Mesothelial cell of epicardium (in vitro differentiated cells): ENCODE measurements around the gene DENND4A. TPM values are rescaled to one million over a fixed set of nuclear protein-coding genes. Genes with fewer than 3 reads are reported as not detected.
"Not testable (repeated sequence)": the region's sequence is repeated elsewhere in the genome, so short reads cannot be mapped to it uniquely, and the experiment has no call there.

Source experiments
- DNase-seq, 2 experiments: peaks; one replicate each; pipeline ENCODE4 v3.0.0; 2021; ENCODE audit warnings: low spot score in 2 of 2; ENCODE audit not compliant: unreplicated experiment in 2 of 2
- H3K27ac Mint-ChIP-seq: 2 replicates; pipeline ENCODE4 v1.8.0; 2021; ENCODE audit warnings: mixed read lengths
- H3K27me3 Mint-ChIP-seq: 2 replicates; pipeline ENCODE4 v1.8.0; 2021; ENCODE audit warnings: low read depth, mixed read lengths
- H3K36me3 Mint-ChIP-seq: 2 replicates; pipeline ENCODE4 v1.8.0; 2021; ENCODE audit warnings: mixed read lengths
- H3K4me1 Mint-ChIP-seq: 2 replicates; pipeline ENCODE4 v1.8.0; 2021; ENCODE audit warnings: mixed read lengths
- H3K4me3 Mint-ChIP-seq: 2 replicates; pipeline ENCODE4 v1.8.0; 2021; ENCODE audit warnings: mild to moderate bottlenecking, moderate library complexity, mixed read lengths
- H3K9me3 Mint-ChIP-seq: 2 replicates; pipeline ENCODE4 v1.8.0; 2021; ENCODE audit warnings: mixed read lengths
- total RNA-seq: library from RNA; stranded (reverse); gene quantifications from 3 replicates; pipeline ENCODE4 v1.2.1, GENCODE V29; 2021
- TF ChIP-seq, protein P1 (sequence below): fragments of 200-600 bp; sonication (generic); IDR thresholded peaks from one replicate; pipeline ENCODE4 v1.5.0; 2021; ENCODE audit warnings: antibody characterized with exemption; ENCODE audit not compliant: unreplicated experiment

Gene DENND4A
- total RNA-seq, 1 donor from 2014 or later, result 23.3 TPM

DNA sequence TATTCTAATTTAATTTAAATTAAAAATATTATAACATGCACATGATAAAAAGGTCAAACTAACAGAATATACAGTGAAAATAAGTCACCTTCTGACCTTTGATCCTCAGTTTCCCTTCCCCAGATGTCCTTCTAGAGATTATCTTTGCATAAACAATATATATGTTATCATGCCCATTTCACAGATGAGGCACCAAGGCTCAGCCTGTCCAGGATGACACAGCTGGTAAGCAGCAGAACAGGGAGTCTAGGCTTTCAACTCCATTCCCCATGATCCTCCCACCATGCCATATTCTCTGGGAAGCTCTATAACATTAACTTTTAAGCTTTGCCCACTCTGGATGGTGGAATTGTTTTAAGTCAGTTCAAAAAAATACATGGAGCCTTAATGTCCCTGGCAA is 169.0 kb downstream of the DENND4A start:
- Mint-ChIP-seq H3K9me3 (no peaks in the 10 kb centered on the region), H3K27ac (no peak overlapping the region), H3K4me3 (no peak overlapping the region), H3K27me3 (no peaks in the 10 kb centered on the region), H3K36me3 (peaks cover 15% of the 10 kb centered on the region), H3K4me1 (no peaks in the 10 kb centered on the region)
- DNase-seq, result no peak
- TF ChIP-seq, protein P1, sequence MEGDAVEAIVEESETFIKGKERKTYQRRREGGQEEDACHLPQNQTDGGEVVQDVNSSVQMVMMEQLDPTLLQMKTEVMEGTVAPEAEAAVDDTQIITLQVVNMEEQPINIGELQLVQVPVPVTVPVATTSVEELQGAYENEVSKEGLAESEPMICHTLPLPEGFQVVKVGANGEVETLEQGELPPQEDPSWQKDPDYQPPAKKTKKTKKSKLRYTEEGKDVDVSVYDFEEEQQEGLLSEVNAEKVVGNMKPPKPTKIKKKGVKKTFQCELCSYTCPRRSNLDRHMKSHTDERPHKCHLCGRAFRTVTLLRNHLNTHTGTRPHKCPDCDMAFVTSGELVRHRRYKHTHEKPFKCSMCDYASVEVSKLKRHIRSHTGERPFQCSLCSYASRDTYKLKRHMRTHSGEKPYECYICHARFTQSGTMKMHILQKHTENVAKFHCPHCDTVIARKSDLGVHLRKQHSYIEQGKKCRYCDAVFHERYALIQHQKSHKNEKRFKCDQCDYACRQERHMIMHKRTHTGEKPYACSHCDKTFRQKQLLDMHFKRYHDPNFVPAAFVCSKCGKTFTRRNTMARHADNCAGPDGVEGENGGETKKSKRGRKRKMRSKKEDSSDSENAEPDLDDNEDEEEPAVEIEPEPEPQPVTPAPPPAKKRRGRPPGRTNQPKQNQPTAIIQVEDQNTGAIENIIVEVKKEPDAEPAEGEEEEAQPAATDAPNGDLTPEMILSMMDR, result no peak

- H3K27ac Mint-ChIP-seq, result no peak within 1 kb of the TSS
- no peak within 1 kb of the TSS for H3K4me3 Mint-ChIP-seq
- H3K36me3 Mint-ChIP-seq, result peaks cover 15% of the 10 kb centered on the region
- TF ChIP-seq, protein P1, result no peak
- peaks cover 5% of the 10 kb centered on the region for H3K9me3 Mint-ChIP-seq
- no peaks in the 10 kb centered on the region for H3K4me1 Mint-ChIP-seq
- DNase-seq, result no peak
- H3K27me3 Mint-ChIP-seq, result no peaks in the 10 kb centered on the region
Observed at GRCh38 chr15:65621638-65622037, 170.5 kb downstream of the DENND4A start, which contains the start of gene SLC24A1. SLC24A1 (plus strand) TSS chr15:65621938; CDS start chr15:65624081, 2,143 bp downstream.

DNA sequence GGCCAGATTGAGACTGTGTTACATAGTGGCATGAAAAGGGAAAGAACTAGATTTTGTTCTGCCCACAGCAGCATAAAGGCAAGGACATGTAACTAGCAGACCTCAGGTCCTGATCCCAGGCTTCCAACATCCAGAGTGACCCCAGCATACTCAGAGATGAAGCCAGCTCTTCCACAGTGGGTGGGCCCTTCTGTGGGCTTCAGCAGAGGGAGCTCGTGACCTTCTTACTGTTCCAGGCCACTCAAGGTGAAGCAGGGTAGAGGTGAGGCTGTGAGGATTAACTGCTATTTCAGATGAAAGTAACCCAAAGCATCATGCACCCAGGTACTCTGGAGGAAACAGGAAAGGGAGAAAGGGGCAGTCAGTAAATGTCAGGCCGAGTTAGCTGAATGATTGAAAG is 171.3 kb downstream of the DENND4A start:
- Mint-ChIP-seq H3K4me1 (no peaks in the 10 kb centered on the region), H3K9me3 (peaks cover 9% of the 10 kb centered on the region), H3K36me3 (peaks cover 17% of the 10 kb centered on the region), H3K27ac (no peak overlapping the region), H3K4me3 (no peak overlapping the region), H3K27me3 (no peaks in the 10 kb centered on the region)
- TF ChIP-seq, protein P1, result no peak
- no peak for DNase-seq

GRCh38 chr15:65619626-65620290 is 172.3 kb downstream of the DENND4A start:
- no peaks in the 10 kb centered on the region for H3K27me3 Mint-ChIP-seq
- no peak overlapping the region for H3K27ac Mint-ChIP-seq
- no peak for DNase-seq
- TF ChIP-seq, protein P1, result no peak
- peaks cover 9% of the 10 kb centered on the region for H3K36me3 Mint-ChIP-seq
- peaks cover 9% of the 10 kb centered on the region for H3K9me3 Mint-ChIP-seq
- H3K4me1 Mint-ChIP-seq, result no peaks in the 10 kb centered on the region
- H3K4me3 Mint-ChIP-seq, result no peak overlapping the region

DNA sequence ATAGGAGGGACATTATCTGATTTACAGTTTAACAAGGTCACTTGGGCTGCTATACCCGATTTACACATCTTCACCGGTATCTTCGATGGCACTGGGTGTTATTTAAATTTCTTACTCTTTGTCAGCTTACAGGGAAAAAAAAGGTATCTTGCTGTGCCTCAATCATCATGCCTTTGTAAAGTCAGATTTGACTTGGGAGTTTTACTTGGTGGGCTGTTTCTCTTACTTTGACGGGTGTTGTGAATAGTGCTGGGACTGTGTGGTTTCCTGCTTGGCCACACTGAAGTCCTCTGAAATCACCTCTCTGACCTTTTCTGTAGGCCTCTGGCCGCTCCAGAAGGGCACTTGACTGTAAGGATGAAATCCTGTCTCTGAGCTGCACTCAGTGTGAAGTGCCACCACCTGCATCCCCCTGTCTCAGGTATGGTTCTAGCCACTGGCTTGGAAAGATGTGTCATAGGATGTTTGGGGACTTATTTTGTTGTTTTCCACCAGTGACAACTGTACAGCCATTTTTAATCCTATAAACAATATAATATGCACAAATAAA is 173.5 kb downstream of the DENND4A start:
- Mint-ChIP-seq H3K4me3 (no peak overlapping the region), H3K9me3 (peaks cover 9% of the 10 kb centered on the region), H3K27ac (no peak overlapping the region), H3K4me1 (no peaks in the 10 kb centered on the region), H3K36me3 (peaks cover 3% of the 10 kb centered on the region), H3K27me3 (no peaks in the 10 kb centered on the region)
- TF ChIP-seq, protein P1, result no peak
- DNase-seq, result no peak

DNA sequence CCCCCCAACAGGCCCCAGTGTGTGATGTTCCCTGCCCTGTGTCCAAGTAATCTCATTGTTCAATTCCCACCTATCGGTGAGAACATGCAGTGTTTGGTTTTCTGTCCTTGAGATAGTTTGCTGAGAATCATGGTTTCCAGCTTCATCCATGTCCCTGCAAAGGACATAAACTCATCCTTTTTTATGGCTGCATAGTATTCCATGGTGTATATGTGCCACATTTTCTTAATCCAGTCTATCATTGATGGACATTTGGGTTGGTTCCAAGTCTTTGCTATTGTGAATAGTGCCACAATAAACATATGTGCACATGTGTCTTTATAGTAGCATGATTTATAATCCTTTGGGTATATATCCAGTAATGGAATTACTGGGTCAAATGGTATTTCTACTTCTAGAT is 176.2 kb downstream of the DENND4A start:
- not testable (repeated sequence) for H3K4me1 Mint-ChIP-seq, H3K36me3 Mint-ChIP-seq, H3K27ac Mint-ChIP-seq, H3K9me3 Mint-ChIP-seq, H3K27me3 Mint-ChIP-seq, DNase-seq, H3K4me3 Mint-ChIP-seq
